ENCODE measurements around the gene CP. TPM values are rescaled to one million over a fixed set of nuclear protein-coding genes. Genes with fewer than 3 reads are reported as not detected.
A peak's percentile ranks its signal among the peaks of the same experiment; 100 is the strongest.

CP gene
- total and polyA plus RNA-seq, 2 experiments from 2014 or later, result 2.8 to 3.6 TPM

DNA sequence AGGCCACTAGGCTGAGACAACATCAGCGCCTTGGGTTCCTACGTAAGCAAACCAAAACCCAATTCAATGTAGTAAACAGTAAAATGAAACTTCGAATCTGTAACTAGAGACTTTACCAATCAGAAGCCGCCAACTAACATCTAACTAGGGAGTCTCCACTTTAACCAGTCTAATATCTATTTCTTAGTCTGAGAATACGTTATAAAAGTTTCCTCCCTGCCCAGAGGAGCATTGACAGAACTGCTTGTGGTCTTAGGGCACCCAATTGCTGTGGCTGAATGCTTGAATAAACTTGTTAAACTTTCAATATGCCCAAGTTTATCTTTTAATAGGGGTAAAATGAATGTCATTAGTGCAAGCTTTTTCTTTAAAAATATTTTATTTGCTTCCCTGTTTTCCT, 4.3 kb downstream of the CP start (continued):
- TF ChIP-seq, protein P1, sequence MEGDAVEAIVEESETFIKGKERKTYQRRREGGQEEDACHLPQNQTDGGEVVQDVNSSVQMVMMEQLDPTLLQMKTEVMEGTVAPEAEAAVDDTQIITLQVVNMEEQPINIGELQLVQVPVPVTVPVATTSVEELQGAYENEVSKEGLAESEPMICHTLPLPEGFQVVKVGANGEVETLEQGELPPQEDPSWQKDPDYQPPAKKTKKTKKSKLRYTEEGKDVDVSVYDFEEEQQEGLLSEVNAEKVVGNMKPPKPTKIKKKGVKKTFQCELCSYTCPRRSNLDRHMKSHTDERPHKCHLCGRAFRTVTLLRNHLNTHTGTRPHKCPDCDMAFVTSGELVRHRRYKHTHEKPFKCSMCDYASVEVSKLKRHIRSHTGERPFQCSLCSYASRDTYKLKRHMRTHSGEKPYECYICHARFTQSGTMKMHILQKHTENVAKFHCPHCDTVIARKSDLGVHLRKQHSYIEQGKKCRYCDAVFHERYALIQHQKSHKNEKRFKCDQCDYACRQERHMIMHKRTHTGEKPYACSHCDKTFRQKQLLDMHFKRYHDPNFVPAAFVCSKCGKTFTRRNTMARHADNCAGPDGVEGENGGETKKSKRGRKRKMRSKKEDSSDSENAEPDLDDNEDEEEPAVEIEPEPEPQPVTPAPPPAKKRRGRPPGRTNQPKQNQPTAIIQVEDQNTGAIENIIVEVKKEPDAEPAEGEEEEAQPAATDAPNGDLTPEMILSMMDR (conservative IDR thresholded peaks at IDR 0.05; ENCODE audit: low read depth in 2 of 2), result no peak
- TF ChIP-seq ZNF114 (CRISPR knock-in tag; IDR thresholded peaks at IDR 0.05) (no peak), CREB1 (CRISPR knock-in tag; IDR thresholded peaks at IDR 0.05; ENCODE audit: low read depth) (no peak), POLR2AphosphoS5 (IDR thresholded peaks at IDR 0.05; ENCODE audit: low read depth) (no peak), STAT1 (IDR thresholded peaks at IDR 0.05; ENCODE audit: unreplicated experiment) (no peak), EZH2phosphoT487 (IDR thresholded peaks at IDR 0.05; ENCODE audit: unreplicated experiment) (no peak)
- TF ChIP-seq, protein P2, sequence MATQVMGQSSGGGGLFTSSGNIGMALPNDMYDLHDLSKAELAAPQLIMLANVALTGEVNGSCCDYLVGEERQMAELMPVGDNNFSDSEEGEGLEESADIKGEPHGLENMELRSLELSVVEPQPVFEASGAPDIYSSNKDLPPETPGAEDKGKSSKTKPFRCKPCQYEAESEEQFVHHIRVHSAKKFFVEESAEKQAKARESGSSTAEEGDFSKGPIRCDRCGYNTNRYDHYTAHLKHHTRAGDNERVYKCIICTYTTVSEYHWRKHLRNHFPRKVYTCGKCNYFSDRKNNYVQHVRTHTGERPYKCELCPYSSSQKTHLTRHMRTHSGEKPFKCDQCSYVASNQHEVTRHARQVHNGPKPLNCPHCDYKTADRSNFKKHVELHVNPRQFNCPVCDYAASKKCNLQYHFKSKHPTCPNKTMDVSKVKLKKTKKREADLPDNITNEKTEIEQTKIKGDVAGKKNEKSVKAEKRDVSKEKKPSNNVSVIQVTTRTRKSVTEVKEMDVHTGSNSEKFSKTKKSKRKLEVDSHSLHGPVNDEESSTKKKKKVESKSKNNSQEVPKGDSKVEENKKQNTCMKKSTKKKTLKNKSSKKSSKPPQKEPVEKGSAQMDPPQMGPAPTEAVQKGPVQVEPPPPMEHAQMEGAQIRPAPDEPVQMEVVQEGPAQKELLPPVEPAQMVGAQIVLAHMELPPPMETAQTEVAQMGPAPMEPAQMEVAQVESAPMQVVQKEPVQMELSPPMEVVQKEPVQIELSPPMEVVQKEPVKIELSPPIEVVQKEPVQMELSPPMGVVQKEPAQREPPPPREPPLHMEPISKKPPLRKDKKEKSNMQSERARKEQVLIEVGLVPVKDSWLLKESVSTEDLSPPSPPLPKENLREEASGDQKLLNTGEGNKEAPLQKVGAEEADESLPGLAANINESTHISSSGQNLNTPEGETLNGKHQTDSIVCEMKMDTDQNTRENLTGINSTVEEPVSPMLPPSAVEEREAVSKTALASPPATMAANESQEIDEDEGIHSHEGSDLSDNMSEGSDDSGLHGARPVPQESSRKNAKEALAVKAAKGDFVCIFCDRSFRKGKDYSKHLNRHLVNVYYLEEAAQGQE (IDR thresholded peaks at IDR 0.05; ENCODE audit: unreplicated experiment), result no peak

DNA sequence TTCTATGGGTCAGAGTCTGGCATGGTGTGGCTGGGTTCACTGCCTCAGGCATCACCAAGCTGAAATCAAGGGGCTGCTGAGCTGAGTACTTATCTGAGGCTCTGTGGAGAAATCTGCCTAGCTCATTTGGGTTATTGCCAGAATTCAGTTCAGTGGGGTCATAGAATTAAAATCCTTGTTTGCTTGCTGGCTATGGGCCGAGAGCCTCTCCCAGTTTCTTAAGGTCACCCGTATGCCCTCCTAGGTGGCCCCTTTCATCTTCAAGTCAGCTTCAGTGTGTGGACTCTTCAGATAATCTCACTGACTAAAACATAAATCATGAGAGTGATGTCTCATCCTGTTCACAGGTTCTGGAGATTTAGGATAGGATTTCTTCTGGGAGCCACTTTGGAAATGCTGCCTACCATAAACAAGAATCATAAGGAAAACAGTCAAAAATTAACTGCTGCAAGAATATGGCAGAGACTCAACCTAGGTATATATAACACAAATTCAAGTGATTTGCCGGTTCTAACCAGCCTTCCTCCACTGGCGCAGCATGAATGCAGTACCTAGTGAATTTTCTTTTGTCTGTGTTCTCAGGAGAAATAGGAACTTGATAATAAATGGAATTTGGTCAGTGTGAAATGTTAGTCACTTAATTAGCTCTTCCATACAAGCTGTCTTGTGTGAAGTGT, 5.3 kb downstream of the CP start:
- DNase-seq (ENCODE audit: low spot score), result no peak
- Histone ChIP-seq H4K20me1 (replicated peaks; ENCODE audit: insufficient read depth) (no peaks in the 10 kb centered on the region), H3K4me3 (no peak overlapping the region), H3K4me1 (ENCODE audit: insufficient read depth) (peaks cover 7% of the 10 kb centered on the region), H3K4me2 (no peak overlapping the region), H3K9me2 (ENCODE audit: insufficient read depth) (0 out of 2 replicates have a peak, but pooled peaks cover 3% of the 10 kb centered on the region), H3K79me2 (replicated peaks; ENCODE audit: insufficient read depth) (no peaks in the 10 kb centered on the region), H3F3A (replicated peaks; ENCODE audit: low read depth) (no peaks in the 10 kb centered on the region), H3K27ac (ENCODE audit: low read depth) (no peak overlapping the region), H3K27me3 (ENCODE audit: insufficient read depth) (no peaks in the 10 kb centered on the region), H2AFZ (peak overlapping the region; percentile 80), H3K36me3 (ENCODE audit: insufficient read depth) (no peaks in the 10 kb centered on the region)
- no peak for ATAC-seq
- H3K36me3 Mint-ChIP-seq (ENCODE audit: low read depth), result peaks cover 3% of the 10 kb centered on the region; the same call in 1 of the 3 replicates
- TF ChIP-seq EZH2phosphoT487 (IDR thresholded peaks at IDR 0.05; ENCODE audit: unreplicated experiment) (no peak), ZNF331 (CRISPR knock-in tag; IDR thresholded peaks at IDR 0.05; ENCODE audit: low read depth) (no peak), STAT1 (IDR thresholded peaks at IDR 0.05; ENCODE audit: unreplicated experiment) (no peak), JUNB (IDR thresholded peaks at IDR 0.05; ENCODE audit: unreplicated experiment) (no peak)
- TF ChIP-seq, protein P1 (conservative IDR thresholded peaks at IDR 0.05; ENCODE audit: low read depth in 2 of 2), result no peak
- no peak overlapping the region for H3K27ac Mint-ChIP-seq
- H3K4me3 Mint-ChIP-seq, result no peak overlapping the region
- no peaks in the 10 kb centered on the region for H3K9me3 Mint-ChIP-seq
- H3K27me3 Mint-ChIP-seq (ENCODE audit: insufficient read depth, low read depth, poor library complexity), result peaks cover 3% of the 10 kb centered on the region
- H3K4me1 Mint-ChIP-seq, result peaks cover 13% of the 10 kb centered on the region
